WTC11 (cell line): Measurements from ENCODE around the gene OPCML. TPM values are rescaled to one million over a fixed set of nuclear protein-coding genes. Genes with fewer than 3 reads are reported as not detected.

Experiments
- ATAC-seq: fragments of 200-7000 bp; cut with Tn5 transposase; 2 replicates; pipeline ENCODE4 v1.10.0; 2021; ENCODE audit warnings: mild to moderate bottlenecking, moderate library complexity
- CTCF ChIA-PET: fragments of 300-600 bp; sonication (Branson Sonifier 250); formaldehyde crosslinking; loops from one replicate; lab custom pipeline; 2021; ENCODE audit warnings: antibody characterized with exemption; lab: Charles Lee
- POLR2A ChIA-PET: fragments of 350-600 bp; sonication (Branson Sonifier 250); formaldehyde crosslinking; loops from one replicate; lab custom pipeline; 2021; ENCODE audit warnings: antibody characterized with exemption; lab: Charles Lee
- DNase-seq: peaks from one replicate; pipeline ENCODE4 v3.0.0; 2021; ENCODE audit warnings: low spot score
- H3K27ac Mint-ChIP-seq: 2 replicates; pipeline ENCODE4 v1.8.0; 2021; ENCODE audit warnings: mixed read lengths
- H3K27me3 Mint-ChIP-seq: 2 replicates; pipeline ENCODE4 v1.8.0; 2021; ENCODE audit warnings: low read depth, mild to moderate bottlenecking, moderate library complexity, mixed read lengths
- H3K36me3 Mint-ChIP-seq: 2 replicates; pipeline ENCODE4 v1.8.0; 2021; ENCODE audit warnings: mixed read lengths
- H3K4me1 Mint-ChIP-seq: 2 replicates; pipeline ENCODE4 v1.8.0; 2022; ENCODE audit warnings: mixed read lengths
- H3K4me3 Mint-ChIP-seq: 2 replicates; pipeline ENCODE4 v1.8.0; 2021; ENCODE audit warnings: mild to moderate bottlenecking, moderate library complexity, mixed read lengths
- H3K9me3 Mint-ChIP-seq: 2 replicates; pipeline ENCODE4 v1.8.0; 2021; ENCODE audit warnings: mixed read lengths
- ATF1 ChIP-seq: sonication (generic); formaldehyde crosslinking; IDR thresholded peaks from 2 replicates; pipeline ENCODE4 v1.8.1; 2023; ENCODE audit warnings: mild to moderate bottlenecking, moderate library complexity, missing genetic modification reagents
- CDX4 ChIP-seq: fragments of 250-450 bp; sonication (Bioruptor Pico); IDR thresholded peaks from 2 replicates; pipeline ENCODE4 v1.9.0; 2021; ENCODE audit warnings: moderate library complexity, mild to moderate bottlenecking, inconsistent platforms, borderline replicate concordance
- ELF4 ChIP-seq: sonication (generic); formaldehyde crosslinking; IDR thresholded peaks from 2 replicates; pipeline ENCODE4 v1.8.1; 2022; ENCODE audit warnings: low read depth, mild to moderate bottlenecking, moderate library complexity, missing genetic modification reagents
- EMX1 ChIP-seq: fragments of 250-450 bp; sonication (Bioruptor Pico); IDR thresholded peaks from 2 replicates; pipeline ENCODE4 v1.8.0; 2021; ENCODE audit warnings: mild to moderate bottlenecking
- ERG ChIP-seq: fragments of 250-450 bp; sonication (Bioruptor Pico); IDR thresholded peaks from 2 replicates; pipeline ENCODE4 v1.8.0; 2021; ENCODE audit warnings: mild to moderate bottlenecking
- FOXK1 ChIP-seq: sonication (generic); formaldehyde crosslinking; IDR thresholded peaks from 2 replicates; pipeline ENCODE4 v1.8.0; 2022; ENCODE audit warnings: mild to moderate bottlenecking, moderate library complexity, missing genetic modification reagents
- HMGA2 ChIP-seq: fragments of 250-450 bp; sonication (Bioruptor Pico); IDR thresholded peaks from 2 replicates; pipeline ENCODE4 v1.4.0; 2021; ENCODE audit warnings: mild to moderate bottlenecking, moderate library complexity
- IRF1 ChIP-seq: sonication (generic); formaldehyde crosslinking; IDR thresholded peaks from 2 replicates; pipeline ENCODE4 v1.8.0; 2023; ENCODE audit warnings: missing genetic modification reagents
- MAX ChIP-seq: sonication (generic); formaldehyde crosslinking; IDR thresholded peaks from 2 replicates; pipeline ENCODE4 v1.8.0; 2022; ENCODE audit warnings: mild to moderate bottlenecking, missing genetic modification reagents
- MLX ChIP-seq: sonication (generic); formaldehyde crosslinking; IDR thresholded peaks from 2 replicates; pipeline ENCODE4 v1.8.1; 2023; ENCODE audit warnings: mild to moderate bottlenecking, missing genetic modification reagents, moderate library complexity
- NFATC4 ChIP-seq: fragments of 250-450 bp; sonication (Bioruptor Pico); IDR thresholded peaks from 2 replicates; pipeline ENCODE4 v1.9.0; 2021; ENCODE audit warnings: mild to moderate bottlenecking
- NFE2L1 ChIP-seq: sonication (generic); formaldehyde crosslinking; IDR thresholded peaks from 2 replicates; pipeline ENCODE4 v1.8.1; 2023; ENCODE audit warnings: missing genetic modification reagents
- NR1H2 ChIP-seq: sonication (generic); formaldehyde crosslinking; IDR thresholded peaks from 2 replicates; pipeline ENCODE4 v1.9.0; 2021; ENCODE audit warnings: mild to moderate bottlenecking, moderate library complexity, missing genetic modification reagents
- OVOL2 ChIP-seq: fragments of 250-450 bp; sonication (Bioruptor Pico); IDR thresholded peaks from 2 replicates; pipeline ENCODE4 v1.9.0; 2021; ENCODE audit warnings: mild to moderate bottlenecking, borderline replicate concordance
- RORB ChIP-seq: fragments of 250-450 bp; sonication (Bioruptor Pico); IDR thresholded peaks from 2 replicates; pipeline ENCODE4 v1.9.0; 2021; ENCODE audit warnings: mild to moderate bottlenecking
- SOX15 ChIP-seq: fragments of 250-450 bp; sonication (Bioruptor Pico); IDR thresholded peaks from 2 replicates; pipeline ENCODE4 v1.9.0; 2021; ENCODE audit warnings: mild to moderate bottlenecking
- TP53 ChIP-seq: sonication (generic); formaldehyde crosslinking; IDR thresholded peaks from 2 replicates; pipeline ENCODE4 v1.8.1; 2023; ENCODE audit warnings: mild to moderate bottlenecking, missing genetic modification reagents
- ZBTB43 ChIP-seq: sonication (generic); formaldehyde crosslinking; IDR thresholded peaks from 2 replicates; pipeline ENCODE4 v1.8.1; 2023; ENCODE audit warnings: mild to moderate bottlenecking, missing genetic modification reagents
- ZNF121 ChIP-seq: sonication (generic); formaldehyde crosslinking; IDR thresholded peaks from 2 replicates; pipeline ENCODE4 v1.8.0; 2023; ENCODE audit warnings: missing genetic modification reagents
- ZNF219 ChIP-seq: sonication (generic); formaldehyde crosslinking; IDR thresholded peaks from 2 replicates; pipeline ENCODE4 v1.8.0; 2023; ENCODE audit warnings: missing genetic modification reagents, mild to moderate bottlenecking, borderline replicate concordance
- ZNF423 ChIP-seq: fragments of 250-450 bp; sonication (Bioruptor Pico); IDR thresholded peaks from 2 replicates; pipeline ENCODE4 v2.1.2; 2022; ENCODE audit warnings: mild to moderate bottlenecking, moderate library complexity
- ZNF512 ChIP-seq: sonication (generic); formaldehyde crosslinking; IDR thresholded peaks from 2 replicates; pipeline ENCODE4 v1.8.1; 2022; ENCODE audit warnings: missing genetic modification reagents, borderline replicate concordance
- ZNF671 ChIP-seq: fragments of 250-450 bp; sonication (Bioruptor Pico); IDR thresholded peaks from 2 replicates; pipeline ENCODE4 v1.8.0; 2021; ENCODE audit warnings: mild to moderate bottlenecking
- total RNA-seq: library from RNA; stranded (reverse); gene quantifications from 3 replicates; pipeline ENCODE4 v1.2.3, GENCODE V29; 2021

Gene OPCML
- total RNA-seq, 1 experiment from 2014 or later: 1.5 TPM

GRCh38 chr11:133160754-133161153 is 371.5 kb downstream of the OPCML start:
- ChIA-PET POLR2A (no interaction called here), CTCF (interaction anchor here (0.9 to 6.0 kb wide), 4 partner anchors 10 to 82 kb away, joined by 3 to 77 read pairs (median 4); no protein-coding TSS in a partner anchor)
- Mint-ChIP-seq H3K36me3 (no peaks in the 10 kb centered on the region), H3K27ac (no peak overlapping the region), H3K4me1 (peaks cover 28% of the 10 kb centered on the region), H3K9me3 (no peaks in the 10 kb centered on the region), H3K4me3 (no peak overlapping the region), H3K27me3 (no peaks in the 10 kb centered on the region)
- no peak for TF ChIP-seq ZNF671 (CRISPR knock-in tag)
- TF ChIP-seq ZNF423 (CRISPR knock-in tag): no peak
- ATAC-seq (no peak), DNase-seq (no peak)

- ChIA-PET CTCF (interaction anchor here (0.6 to 5.2 kb wide), 26 partner anchors 9 to 1050 kb away, joined by 3 to 114 read pairs (median 4); no protein-coding TSS in a partner anchor), POLR2A (no interaction called here)
- H3K36me3 Mint-ChIP-seq: no peaks in the 10 kb centered on the region
- DNase-seq (peak; percentile 62), ATAC-seq (peak; percentile 78; the same call in 1 of the 2 replicates)
- no peaks in the 10 kb centered on the region for H3K9me3 Mint-ChIP-seq
- no peak overlapping the region for H3K27ac Mint-ChIP-seq
- TF ChIP-seq EMX1 (CRISPR knock-in tag): no peak
- TF ChIP-seq NFE2L1 (CRISPR knock-in tag): no peak
- no peak for TF ChIP-seq FOXK1
- no peak for TF ChIP-seq MLX (CRISPR knock-in tag)
- no peak for TF ChIP-seq ZNF219
- TF ChIP-seq CDX4: no peak
- TF ChIP-seq ERG (CRISPR knock-in tag): no peak
- TF ChIP-seq HMGA2: no peak
- TF ChIP-seq SOX15: no peak
- TF ChIP-seq OVOL2 (CRISPR knock-in tag): no peak
- no peak for TF ChIP-seq MAX (CRISPR knock-in tag)
- TF ChIP-seq RORB (CRISPR knock-in tag): no peak
- TF ChIP-seq ZNF121: no peak
- TF ChIP-seq NR1H2 (CRISPR knock-in tag): no peak
- TF ChIP-seq IRF1 (CRISPR knock-in tag): no peak
- TF ChIP-seq TP53 (CRISPR knock-in tag): no peak
- TF ChIP-seq NFATC4 (CRISPR knock-in tag): no peak
- H3K4me3 Mint-ChIP-seq: no peak overlapping the region
- H3K27me3 Mint-ChIP-seq: no peaks in the 10 kb centered on the region; the same call in 1 of the 2 replicates
- peaks cover 20% of the 10 kb centered on the region for H3K4me1 Mint-ChIP-seq
Measured at GRCh38 chr11:133156986-133157745, 375.1 kb downstream of the OPCML start.

GRCh38 chr11:133154781-133155180 is 377.5 kb downstream of the OPCML start:
- no peak for ATAC-seq
- ChIA-PET CTCF (interaction anchor here (1.7 to 5.2 kb wide), 2 partner anchors 9 to 21 kb away, joined by 4 to 114 read pairs; no protein-coding TSS in a partner anchor), POLR2A (no interaction called here)
- Mint-ChIP-seq H3K9me3 (no peaks in the 10 kb centered on the region), H3K27me3 (no peaks in the 10 kb centered on the region; the same call in 1 of the 2 replicates), H3K36me3 (no peaks in the 10 kb centered on the region), H3K4me1 (peaks cover 24% of the 10 kb centered on the region), H3K27ac (no peak overlapping the region), H3K4me3 (no peak overlapping the region)
- no peak for DNase-seq
- no peak for TF ChIP-seq ERG (CRISPR knock-in tag)
- TF ChIP-seq ZNF512: no peak
- no peak for TF ChIP-seq ATF1 (CRISPR knock-in tag)
- no peak for TF ChIP-seq ELF4
- TF ChIP-seq ZBTB43 (CRISPR knock-in tag): no peak
- no peak for TF ChIP-seq ZNF121
